Stimulated activated CD8-positive, alpha-beta memory T cell treated with anti-CD3 and anti-CD28 coated beads, Interleukin-12 subunit alpha, Interleukin-12 subunit beta, amount 100 ng/mL, for 1 hour (primary cell): ENCODE data around the gene CHRNA1.

ENCODE experiments used
- DNase-seq: peaks from one replicate; pipeline ENCODE4 v3.0.0-alpha.2; 2020; ENCODE audit warnings: low read depth

CHRNA1 gene

DNA sequence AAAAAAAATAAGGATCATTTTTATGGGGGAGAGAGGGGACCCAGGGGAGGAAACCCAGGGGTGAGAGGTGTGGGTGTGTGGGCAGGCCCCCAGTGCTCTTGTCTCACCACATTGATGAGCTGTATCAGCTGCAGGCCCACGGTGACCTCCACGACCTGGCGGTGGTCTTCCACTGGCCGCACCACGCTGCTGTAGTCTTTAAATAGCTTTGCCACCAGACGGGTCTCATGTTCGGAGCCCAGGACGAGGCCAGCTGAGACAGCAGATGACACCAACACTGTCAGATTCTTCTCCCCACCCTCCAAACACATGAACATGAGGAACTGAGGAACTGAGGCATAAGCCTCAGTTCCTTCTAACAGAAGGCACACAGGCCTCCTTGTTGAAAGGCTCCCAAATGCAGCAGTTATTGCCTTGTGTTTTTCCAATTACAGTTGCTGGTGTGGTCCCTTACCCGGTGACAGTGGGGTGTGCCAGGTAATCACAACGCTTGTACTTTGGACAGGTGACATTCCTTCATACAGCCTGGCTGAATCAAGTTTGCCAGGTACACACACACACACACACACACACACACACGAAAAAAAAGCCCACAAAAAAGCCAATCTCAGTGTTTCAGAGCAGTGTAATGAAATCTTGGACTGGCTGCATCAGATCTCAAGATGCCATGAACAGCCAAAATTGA lies 4.7 kb downstream of the CHRNA1 start:
- no peak for DNase-seq

DNA sequence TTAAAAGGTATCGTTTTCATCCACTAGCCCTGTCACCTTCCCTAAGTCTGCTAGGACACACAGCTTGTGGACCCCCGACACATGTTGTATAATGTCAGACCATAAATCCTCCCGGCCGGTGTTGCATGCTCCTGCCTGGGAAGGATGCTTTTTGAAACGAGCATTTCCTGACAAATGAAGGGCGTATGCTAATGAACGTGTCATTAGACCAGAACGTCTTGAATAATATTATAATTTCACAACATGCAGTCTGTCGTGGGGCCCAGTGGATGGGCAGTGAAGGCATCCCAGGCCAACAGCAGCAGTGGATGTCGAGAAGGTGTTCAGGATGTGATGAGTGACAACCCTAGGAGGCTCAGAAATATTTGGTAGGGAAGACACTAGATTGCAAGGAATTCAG lies 7.5 kb downstream of the CHRNA1 start:
- no peak for DNase-seq

DNA sequence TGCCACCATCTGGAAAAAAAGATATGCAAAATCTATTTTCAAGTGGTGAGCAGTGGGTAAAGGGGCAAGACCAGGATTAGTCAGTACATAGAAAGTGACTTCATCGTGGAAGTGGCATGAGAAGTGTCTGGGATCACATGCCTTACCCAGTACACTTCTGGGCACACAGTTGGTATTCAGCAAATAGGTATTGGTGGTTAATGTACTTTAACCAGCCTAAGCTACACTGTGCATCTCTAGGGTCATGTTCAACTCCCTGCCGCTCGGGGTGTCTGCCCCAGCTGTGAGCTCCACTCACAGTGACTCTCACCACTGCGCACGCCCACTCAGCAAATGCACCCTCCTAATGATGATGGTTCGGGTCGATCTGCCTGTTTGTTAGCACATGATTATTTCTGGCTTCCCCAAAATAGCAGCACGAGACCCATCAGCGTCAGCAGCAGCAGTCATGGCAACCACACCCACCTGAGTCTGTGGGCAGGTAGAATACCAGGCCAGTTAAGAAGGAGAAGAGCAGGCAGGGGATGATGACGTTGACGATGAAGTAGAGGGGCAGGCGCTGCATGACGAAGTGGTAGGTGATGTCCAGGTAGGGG lies 11.1 kb downstream of the CHRNA1 start:
- no peak for DNase-seq

DNA sequence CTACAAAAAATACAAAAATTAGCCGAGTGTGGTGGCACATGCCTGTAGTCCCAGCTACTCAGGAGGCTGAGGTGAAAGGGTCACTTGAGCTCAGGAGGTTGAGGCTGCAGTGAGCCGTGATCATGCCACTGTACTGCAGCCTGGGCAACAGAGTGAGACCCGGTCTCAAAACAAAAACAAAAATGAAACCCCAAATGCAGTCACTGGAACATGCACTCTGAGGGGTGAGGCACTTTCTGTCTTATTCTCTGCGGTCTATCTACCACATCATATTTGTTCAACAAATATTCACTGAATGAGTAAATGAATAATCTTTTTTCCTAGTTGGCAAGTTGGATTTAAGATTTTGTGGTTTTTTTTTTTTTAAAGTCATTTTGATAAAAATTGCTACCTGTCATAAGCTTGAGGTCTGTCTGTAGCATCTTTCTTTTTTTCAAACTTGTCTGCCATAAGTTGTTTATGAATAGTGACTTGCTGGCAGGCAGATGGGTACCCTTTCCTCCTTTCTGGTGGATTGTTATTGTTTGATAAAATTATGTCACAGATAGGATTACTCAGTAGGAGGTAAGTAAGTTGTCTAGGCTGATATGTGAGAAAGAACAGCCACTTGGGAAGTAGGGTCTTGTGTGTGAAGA lies 11.8 kb downstream of the CHRNA1 start:
- no peak for DNase-seq

DNA sequence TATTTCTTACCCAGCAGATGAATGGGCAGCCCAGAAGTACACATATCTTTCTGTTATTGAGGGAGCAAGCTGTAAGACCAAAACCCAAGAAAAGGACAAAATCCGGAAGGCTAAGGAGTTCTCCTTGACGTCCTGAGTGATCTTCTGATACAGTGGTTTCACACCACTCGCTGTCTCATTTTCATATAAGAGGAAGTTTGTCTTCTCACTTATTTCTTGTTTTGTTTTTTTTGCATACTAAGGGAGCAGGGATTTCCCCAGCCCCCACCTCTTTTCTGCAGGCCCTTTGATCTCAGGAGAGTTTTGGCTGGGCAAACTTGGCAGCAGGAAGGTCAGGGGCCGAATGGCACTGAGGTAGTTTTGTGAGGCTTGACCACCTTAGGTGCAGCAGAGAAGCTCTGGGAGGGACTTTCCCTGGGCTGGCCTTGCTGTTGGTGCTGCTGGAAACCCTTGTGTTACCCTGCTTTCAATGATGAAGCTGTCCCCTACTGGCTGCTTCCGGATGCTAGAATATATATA lies 13.3 kb downstream of the CHRNA1 start:
- no peak for DNase-seq

DNA sequence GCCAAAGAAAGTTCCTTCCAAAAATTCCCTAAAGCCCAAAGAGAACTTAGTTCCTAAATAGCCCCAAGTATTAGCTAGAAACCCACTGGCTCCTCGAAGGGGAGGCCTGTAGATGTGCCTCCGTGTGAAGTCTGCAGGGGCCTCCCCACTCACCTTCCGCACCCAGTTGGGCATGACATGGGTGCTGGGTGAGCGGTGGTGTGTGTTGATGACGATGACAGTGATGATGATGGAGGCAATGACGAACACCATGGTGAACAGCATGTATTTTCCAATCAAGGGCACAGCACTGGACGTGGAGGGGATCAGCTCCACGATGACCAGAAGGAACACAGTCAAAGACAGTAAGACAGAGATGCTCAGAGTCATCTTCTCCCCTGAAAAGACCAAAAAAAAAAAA lies 14.5 kb downstream of the CHRNA1 start:
- no peak for DNase-seq

DNA sequence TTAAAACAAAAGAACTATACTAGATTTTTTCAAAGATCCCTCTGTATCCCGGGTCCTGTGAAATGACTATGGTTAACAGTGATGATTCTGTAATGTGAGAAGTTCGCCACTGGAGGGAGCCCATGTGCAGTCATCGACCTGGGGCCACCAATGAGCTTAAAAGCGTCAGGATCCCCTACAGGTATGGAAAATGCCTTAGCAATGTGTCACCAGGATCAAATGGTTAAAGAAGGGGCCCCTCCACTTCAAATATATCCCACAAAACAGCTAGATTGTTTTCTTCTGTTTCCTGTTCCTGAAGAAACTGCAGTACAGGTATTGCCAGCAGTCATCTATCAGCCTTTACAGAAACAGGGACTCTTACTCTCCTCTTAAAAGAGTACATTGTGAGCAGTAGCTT lies 15.3 kb downstream of the CHRNA1 start:
- DNase-seq, result peak; percentile 66

DNA sequence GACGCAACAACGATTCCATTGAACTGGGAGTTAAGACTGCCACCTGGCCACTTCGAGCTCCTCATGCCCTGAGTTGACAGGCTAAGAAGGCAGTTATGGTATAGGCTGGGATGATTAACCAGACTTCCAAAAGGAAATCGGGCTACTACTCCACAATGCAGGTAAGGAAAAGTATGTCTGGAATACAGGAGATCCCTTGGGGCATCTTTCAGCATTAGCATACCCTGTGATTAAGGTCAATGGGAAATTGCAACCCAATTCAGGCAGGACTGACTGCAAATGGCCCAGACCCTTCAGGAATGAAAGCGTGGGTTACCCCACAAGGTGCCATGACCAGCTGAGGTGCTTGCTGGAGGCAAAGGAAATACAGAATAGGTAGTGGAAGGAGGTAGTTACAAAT lies 19.1 kb downstream of the CHRNA1 start:
- no peak for DNase-seq

DNA sequence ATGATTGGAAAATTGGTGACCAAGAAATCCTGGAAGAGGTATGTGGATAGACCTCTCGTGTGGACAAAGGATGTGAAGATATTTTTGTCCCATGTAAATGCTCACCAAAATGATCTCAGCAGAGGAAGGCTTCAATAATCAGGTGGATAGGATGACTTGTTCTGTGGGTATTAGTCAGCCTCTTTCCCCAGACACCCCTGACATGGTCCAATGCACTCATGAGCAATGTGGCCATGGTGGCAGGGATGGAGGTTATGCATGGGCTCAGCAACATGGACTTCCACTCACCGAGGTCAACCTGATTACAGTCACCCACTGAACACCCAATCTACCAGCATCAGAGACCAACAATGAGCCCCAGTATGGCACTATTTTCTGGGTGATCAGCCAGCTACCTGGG lies 20.2 kb downstream of the CHRNA1 start:
- DNase-seq, result no peak

DNA sequence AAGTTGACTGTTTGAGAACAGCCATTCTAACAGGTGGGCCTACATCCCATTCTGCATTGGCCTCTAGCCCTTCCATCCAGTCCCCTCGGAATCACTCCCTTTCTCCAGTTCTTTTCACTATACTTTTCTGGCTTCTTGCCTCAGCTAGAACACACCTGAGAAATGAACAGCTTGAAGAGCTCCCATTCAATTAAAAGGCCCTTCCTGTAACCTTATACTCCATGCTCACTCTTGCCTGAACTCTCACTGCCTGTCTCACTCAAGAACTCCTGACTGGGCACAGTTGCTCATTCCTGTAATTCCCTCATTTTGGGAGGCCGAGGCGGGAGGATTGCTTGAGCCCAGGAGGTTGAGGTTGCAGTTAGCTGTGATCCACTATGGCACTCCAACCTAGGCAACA lies 23.6 kb downstream of the CHRNA1 start:
- DNase-seq, result no peak

DNA sequence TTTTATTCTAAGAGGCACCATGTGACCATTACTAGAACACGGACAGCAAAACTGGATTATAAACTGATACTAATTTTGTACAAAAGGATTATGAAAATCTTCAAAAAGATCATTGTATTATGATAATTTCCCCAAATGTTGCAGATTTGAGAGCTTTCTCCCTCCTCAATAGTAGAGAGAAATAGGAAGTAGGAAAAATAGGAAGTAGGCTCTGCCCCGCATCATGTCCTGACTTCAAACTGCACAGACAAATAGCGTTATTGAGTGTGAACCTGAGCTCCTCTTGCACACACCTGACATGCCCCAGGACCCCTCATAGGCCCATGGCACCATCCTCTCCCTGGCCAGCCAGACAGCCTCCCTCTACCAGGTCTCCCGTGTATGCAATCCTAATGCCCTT lies 25.4 kb downstream of the CHRNA1 start:
- DNase-seq, result no peak

DNA sequence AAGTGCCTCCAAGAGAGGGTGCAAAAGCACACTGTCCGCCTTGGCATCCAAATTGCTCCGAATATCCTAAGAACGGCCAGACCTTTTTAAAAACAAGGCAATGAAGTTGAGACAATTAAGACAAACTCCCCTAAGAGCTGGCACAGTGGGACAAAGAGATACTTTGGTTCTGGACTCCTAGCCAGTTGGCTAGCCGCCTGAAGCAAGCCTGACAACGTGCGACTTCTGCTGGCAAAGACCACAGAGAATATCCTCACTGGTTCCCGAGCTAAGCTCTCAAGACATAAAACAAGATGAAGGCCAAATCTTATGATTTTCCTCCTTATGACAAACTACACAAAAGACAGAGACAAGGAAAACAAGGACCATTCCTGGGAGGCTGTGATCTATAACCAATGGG lies 32.7 kb downstream of the CHRNA1 start:
- DNase-seq, result no peak

DNA sequence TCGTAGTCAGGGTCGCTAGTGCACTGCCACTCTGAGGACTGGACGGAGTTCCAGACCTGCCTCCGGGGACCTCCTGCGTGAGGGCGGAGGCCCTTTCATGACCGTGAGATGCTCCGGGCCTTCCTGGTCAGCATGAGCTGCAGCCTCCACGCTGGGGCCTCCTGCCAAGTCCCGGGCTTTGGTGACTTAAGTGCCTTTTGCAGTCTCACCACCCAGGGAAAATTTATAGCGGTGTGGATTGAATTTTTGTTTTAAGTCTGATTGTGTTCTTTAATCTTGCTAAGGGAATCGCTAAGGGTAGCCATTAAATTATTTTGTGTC lies 33.6 kb downstream of the CHRNA1 start:
- no peak for DNase-seq

DNA sequence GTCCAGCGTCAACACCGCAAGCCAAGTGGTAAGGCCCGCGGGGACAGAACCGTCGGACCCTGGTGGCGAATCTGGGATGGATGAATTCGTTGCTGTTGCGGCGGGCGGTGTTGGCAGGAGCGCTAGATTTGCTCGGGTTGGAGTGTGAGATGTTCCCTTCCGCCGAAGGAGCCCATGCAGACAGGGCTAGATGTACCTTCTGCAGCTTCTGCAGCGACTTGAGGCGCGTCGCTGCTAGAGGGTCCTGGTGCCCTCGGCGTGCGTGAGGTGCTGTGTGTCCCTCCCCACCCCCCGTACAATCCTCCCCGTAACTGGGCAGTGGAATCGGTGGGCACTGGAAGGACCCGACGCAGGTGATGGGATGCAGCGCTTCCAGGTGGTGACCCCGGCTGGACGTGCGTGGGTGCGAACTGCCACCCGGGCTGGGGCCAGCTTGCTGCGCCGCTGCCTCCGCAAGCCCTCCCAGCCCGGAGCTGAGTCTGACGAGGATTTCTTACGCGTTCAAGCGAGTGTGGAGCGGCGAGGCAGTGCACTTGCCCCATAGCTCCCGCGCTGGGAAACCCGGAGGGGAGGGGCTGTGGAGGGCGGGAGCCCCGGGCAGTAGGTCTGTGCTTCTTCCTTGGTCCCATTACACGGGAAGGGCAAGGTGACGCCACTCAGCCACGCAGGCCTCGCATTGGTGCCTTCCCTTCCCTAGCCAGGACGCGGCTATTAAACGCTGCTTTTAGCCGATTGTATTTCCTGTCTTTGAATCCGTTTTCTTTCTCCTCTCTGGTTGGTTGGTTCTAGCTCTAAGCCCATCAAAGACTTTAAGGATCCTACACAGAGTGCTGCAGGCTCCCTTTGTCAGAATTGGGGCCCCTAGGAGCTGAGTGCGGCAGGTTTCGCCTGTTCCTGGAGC lies 34.2 kb downstream of the CHRNA1 start:
- DNase-seq, result no peak

DNA sequence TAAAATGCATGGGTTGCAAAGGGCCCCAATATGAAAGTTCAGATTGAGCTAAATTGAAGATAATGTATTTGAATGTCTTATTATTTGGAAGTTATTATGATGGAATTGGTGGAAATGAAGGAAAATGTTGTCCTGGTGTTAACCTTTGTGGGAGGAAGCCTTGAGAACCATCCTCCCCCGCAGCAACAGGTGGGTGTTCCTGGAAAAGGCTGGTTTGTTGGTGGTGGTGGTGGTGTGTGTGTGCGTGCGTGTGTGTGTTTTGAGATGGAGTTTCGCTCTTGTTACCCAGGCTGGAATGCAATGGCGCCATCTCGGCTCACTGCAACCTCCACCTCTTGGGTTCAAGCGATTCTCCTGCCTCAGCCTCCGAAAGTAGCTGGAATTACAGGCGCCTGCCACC lies 36.2 kb downstream of the CHRNA1 start:
- DNase-seq, result no peak

DNA sequence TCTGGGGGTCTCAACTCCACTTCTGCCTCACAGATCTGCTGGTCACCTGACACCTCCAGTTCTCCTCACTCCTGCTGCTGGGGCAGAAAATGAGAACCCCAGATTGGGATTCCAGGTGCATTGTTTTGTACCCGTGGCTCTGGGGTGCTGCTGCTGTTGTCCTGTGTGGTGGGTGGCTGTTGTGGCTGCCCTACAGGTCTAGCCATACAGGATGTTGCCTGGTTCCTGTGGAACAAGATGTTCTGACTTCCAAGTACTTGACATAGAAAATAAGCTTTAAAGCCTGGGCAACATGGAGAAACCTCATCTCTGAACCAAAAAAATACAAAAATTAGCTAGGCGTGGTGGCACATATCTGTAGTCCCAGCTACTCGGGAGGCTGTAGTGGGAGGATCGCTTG lies 38.1 kb downstream of the CHRNA1 start:
- no peak for DNase-seq

DNA sequence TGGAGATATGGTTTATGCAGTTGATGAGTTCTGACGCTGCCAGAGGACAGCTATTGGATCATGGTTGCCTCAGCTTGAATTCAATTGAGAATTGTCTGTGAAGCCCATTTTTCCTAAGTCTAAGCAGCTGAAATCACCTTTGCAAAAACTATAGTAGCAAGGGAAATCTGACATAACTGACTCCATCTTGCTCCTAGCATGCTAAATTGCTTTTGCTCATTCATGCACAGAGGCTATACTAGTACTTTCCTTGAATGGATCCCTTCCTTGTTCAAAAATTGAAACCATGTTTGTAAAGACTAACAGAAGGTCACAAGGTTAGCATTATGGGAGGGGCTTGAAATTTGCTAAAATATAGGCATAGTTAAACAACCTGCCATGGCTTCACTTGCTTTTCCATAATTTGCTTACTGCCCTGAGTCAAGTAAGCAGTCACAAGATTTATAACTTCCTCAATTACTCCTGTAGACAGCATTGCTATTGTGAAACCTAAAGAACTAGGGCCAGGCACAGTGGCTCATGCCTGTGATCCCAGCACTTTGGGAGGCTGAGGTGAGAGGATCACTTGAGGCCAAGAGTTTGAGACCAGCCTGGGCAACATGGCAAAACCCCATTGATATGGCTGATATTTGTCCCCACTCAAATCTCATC lies 41.2 kb downstream of the CHRNA1 start:
- DNase-seq, result no peak

DNA sequence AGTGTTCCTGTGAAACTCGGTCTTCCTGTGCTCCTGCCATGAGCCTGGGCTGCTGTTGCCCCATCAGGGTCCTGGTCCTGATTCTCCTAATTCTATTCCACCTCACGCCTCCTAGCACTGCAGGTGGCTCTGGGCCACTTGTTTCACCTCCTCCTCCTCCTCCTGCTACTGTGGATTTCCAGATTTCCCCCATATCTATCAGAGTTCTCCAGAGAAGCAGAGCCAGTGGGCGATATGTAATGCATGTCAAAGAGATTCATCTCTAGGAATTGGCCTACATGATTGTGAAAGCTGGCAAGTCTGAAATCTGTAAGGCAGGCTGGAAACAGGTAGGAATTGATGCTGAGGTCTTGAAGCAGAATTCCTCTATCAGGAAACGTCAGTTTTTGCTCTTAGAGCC lies 45.3 kb downstream of the CHRNA1 start:
- no peak for DNase-seq

DNA sequence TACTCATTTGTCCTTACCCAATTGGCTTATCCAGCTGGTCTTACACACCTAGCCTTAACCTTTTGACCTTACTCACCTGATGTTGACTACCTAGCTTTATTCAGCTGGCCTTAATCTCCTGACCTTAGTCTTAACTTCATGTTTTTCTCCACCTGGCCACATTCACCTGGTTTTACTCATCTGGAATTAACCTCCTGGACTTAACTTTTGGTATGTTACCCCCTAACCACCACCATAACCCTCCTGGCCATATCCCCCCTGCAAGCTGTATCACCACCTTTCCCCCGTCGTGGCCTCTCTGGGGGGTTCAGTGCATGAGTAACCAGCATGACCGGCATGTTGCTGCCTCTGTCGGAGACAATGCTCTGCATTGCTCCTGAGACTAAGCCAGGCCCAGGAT lies 45.7 kb downstream of the CHRNA1 start:
- no peak for DNase-seq

DNA sequence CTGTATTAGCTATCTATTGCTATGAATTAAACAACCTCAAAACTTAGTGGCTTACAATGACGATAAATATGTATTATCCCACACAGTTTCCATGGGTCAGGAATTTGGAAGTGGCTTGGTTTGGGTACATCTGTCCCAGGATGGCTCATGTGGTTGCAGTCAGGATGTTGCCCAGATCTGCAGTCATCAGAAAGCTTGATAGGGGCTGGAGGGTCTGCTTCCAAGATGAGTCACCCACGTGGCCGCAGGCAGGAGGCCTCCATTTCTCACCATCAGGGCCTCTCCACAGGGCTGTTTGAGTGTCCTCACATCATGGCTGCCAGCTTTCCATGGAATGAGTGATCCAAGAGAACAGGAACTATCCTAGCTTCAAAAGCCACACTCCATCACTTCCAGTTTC lies 46.4 kb downstream of the CHRNA1 start:
- no peak for DNase-seq

DNA sequence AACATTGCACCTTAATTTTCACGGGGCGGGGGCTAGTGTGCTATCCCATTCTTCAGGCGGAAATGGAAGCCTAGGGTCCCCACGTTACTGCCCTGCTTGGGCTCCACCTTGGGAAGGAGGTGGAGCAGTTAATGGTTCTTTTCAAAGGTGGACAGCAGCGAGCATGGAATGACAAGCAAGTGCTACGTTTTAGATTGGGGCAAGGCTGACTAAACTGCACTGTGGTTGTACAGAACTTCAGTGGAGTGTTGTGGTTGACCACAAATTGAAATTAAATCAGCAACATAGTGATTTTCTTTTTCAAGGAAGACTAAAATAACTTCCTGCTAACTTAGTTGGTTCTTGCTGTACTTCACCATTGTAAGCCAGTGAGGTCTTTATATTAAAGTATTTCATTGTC lies 47.0 kb downstream of the CHRNA1 start:
- DNase-seq, result no peak

DNA sequence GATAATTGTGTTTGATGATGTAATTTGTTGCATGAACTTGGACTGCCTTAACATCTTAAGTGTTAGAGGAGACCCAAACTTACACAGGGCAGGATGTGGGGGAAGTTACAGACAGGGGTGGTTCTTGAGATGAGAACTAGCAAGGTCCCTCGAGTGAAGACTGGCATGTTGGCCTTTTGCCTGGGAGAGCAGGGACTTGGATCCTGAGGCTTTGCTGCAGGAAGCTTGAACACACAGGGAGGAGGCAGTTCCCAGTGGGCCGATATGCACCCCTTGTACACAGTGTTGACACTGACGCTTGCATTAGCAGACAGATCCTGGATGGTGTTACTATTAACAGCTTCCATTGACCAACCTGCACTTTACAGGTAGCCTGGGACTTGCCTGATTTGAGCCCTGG lies 47.5 kb downstream of the CHRNA1 start:
- DNase-seq, result no peak
